ENCODE data around the gene NEURL1.

Gene NEURL1

GRCh38 chr10:103578782-103579382 lies 85.4 kb downstream of the NEURL1 start:
- H3K36me3 Mint-ChIP-seq, result no peaks in the 10 kb centered on the region
- H3K9me3 Mint-ChIP-seq (ENCODE audit: low read depth), result no peaks in the 10 kb centered on the region
- no peak overlapping the region for H3K27ac Mint-ChIP-seq
- no peak overlapping the region for H3K4me3 Mint-ChIP-seq
- peaks cover 3% of the 10 kb centered on the region for H3K4me1 Mint-ChIP-seq (ENCODE audit: low read depth)
- H3K27me3 Mint-ChIP-seq, result no peaks in the 10 kb centered on the region

GRCh38 chr10:103580011-103580410 lies 86.5 kb downstream of the NEURL1 start:
- Mint-ChIP-seq H3K27me3 (no peaks in the 10 kb centered on the region), H3K9me3 (ENCODE audit: low read depth) (no peaks in the 10 kb centered on the region), H3K4me3 (no peak overlapping the region), H3K36me3 (no peaks in the 10 kb centered on the region), H3K27ac (no peak overlapping the region), H3K4me1 (ENCODE audit: low read depth) (peaks cover 5% of the 10 kb centered on the region)

- H3K36me3 Mint-ChIP-seq, result no peaks in the 10 kb centered on the region
- H3K27me3 Mint-ChIP-seq, result no peaks in the 10 kb centered on the region
- no peak overlapping the region for H3K27ac Mint-ChIP-seq
- peaks cover 7% of the 10 kb centered on the region for H3K4me1 Mint-ChIP-seq (ENCODE audit: low read depth)
- H3K9me3 Mint-ChIP-seq (ENCODE audit: low read depth), result no peaks in the 10 kb centered on the region
- no peak overlapping the region for H3K4me3 Mint-ChIP-seq
Measured at GRCh38 chr10:103580430-103580829, 86.9 kb downstream of the NEURL1 start.

GRCh38 chr10:103581499-103581898 lies 88.0 kb downstream of the NEURL1 start:
- Mint-ChIP-seq H3K4me3 (no peak overlapping the region), H3K36me3 (peaks cover 2% of the 10 kb centered on the region), H3K9me3 (ENCODE audit: low read depth) (no peaks in the 10 kb centered on the region), H3K27ac (peak overlapping the region; percentile 41), H3K27me3 (no peaks in the 10 kb centered on the region), H3K4me1 (ENCODE audit: low read depth) (peaks cover 10% of the 10 kb centered on the region)

GRCh38 chr10:103582331-103583123 lies 89.0 kb downstream of the NEURL1 start:
- Mint-ChIP-seq H3K9me3 (ENCODE audit: low read depth) (no peaks in the 10 kb centered on the region), H3K36me3 (peaks cover 2% of the 10 kb centered on the region), H3K27ac (no peak overlapping the region), H3K4me3 (peak overlapping the region; percentile 11), H3K4me1 (ENCODE audit: low read depth) (peaks cover 10% of the 10 kb centered on the region), H3K27me3 (no peaks in the 10 kb centered on the region)

- H3K27ac Mint-ChIP-seq, result peak overlapping the region; percentile 92
- H3K9me3 Mint-ChIP-seq (ENCODE audit: low read depth), result no peaks in the 10 kb centered on the region
- H3K4me3 Mint-ChIP-seq, result peak overlapping the region; percentile 87
- H3K4me1 Mint-ChIP-seq (ENCODE audit: low read depth), result peaks cover 10% of the 10 kb centered on the region
- no peaks in the 10 kb centered on the region for H3K27me3 Mint-ChIP-seq
- H3K36me3 Mint-ChIP-seq, result peaks cover 2% of the 10 kb centered on the region
Measured at GRCh38 chr10:103583871-103584215, 90.3 kb downstream of the NEURL1 start.

GRCh38 chr10:103584216-103585010 lies 90.9 kb downstream of the NEURL1 start:
- Mint-ChIP-seq H3K4me3 (peak overlapping the region; percentile 87), H3K9me3 (ENCODE audit: low read depth) (no peaks in the 10 kb centered on the region), H3K27me3 (no peaks in the 10 kb centered on the region), H3K4me1 (ENCODE audit: low read depth) (peaks cover 10% of the 10 kb centered on the region), H3K36me3 (peaks cover 2% of the 10 kb centered on the region), H3K27ac (peak overlapping the region; percentile 92)

GRCh38 chr10:103585011-103585405 lies 91.5 kb downstream of the NEURL1 start:
- peak overlapping the region; percentile 46 for H3K4me3 Mint-ChIP-seq
- peaks cover 10% of the 10 kb centered on the region for H3K4me1 Mint-ChIP-seq (ENCODE audit: low read depth)
- peaks cover 2% of the 10 kb centered on the region for H3K36me3 Mint-ChIP-seq
- H3K9me3 Mint-ChIP-seq (ENCODE audit: low read depth), result no peaks in the 10 kb centered on the region
- H3K27ac Mint-ChIP-seq, result no peak overlapping the region
- no peaks in the 10 kb centered on the region for H3K27me3 Mint-ChIP-seq

- H3K36me3 Mint-ChIP-seq, result peaks cover 2% of the 10 kb centered on the region
- H3K9me3 Mint-ChIP-seq (ENCODE audit: low read depth), result no peaks in the 10 kb centered on the region
- no peak overlapping the region for H3K4me3 Mint-ChIP-seq
- H3K27ac Mint-ChIP-seq, result no peak overlapping the region
- H3K4me1 Mint-ChIP-seq (ENCODE audit: low read depth), result peaks cover 10% of the 10 kb centered on the region
- no peaks in the 10 kb centered on the region for H3K27me3 Mint-ChIP-seq
Measured at GRCh38 chr10:103587073-103587472, 93.6 kb downstream of the NEURL1 start.

- H3K27ac Mint-ChIP-seq, result no peak overlapping the region
Measured at GRCh38 chr10:103589074-103589630, 95.6 kb downstream of the NEURL1 start.

GRCh38 chr10:103590060-103590459 lies 96.6 kb downstream of the NEURL1 start:
- Mint-ChIP-seq H3K4me1 (ENCODE audit: low read depth) (peaks cover 4% of the 10 kb centered on the region), H3K9me3 (ENCODE audit: low read depth) (no peaks in the 10 kb centered on the region), H3K4me3 (no peak overlapping the region), H3K27me3 (no peaks in the 10 kb centered on the region), H3K36me3 (peaks cover 2% of the 10 kb centered on the region), H3K27ac (no peak overlapping the region)

More at GRCh38 chr10:103589074-103589630, 95.6 kb downstream of the NEURL1 start:
- no peaks in the 10 kb centered on the region for H3K27me3 Mint-ChIP-seq
- H3K36me3 Mint-ChIP-seq, result peaks cover 2% of the 10 kb centered on the region
- no peaks in the 10 kb centered on the region for H3K9me3 Mint-ChIP-seq (ENCODE audit: low read depth)
- no peak overlapping the region for H3K4me3 Mint-ChIP-seq
- peaks cover 5% of the 10 kb centered on the region for H3K4me1 Mint-ChIP-seq (ENCODE audit: low read depth)

GRCh38 chr10:103590744-103591291 lies 97.3 kb downstream of the NEURL1 start:
- Mint-ChIP-seq H3K36me3 (peaks cover 2% of the 10 kb centered on the region), H3K4me3 (no peak overlapping the region), H3K9me3 (ENCODE audit: low read depth) (no peaks in the 10 kb centered on the region), H3K4me1 (ENCODE audit: low read depth) (peaks cover 3% of the 10 kb centered on the region), H3K27me3 (no peaks in the 10 kb centered on the region), H3K27ac (no peak overlapping the region)

- Mint-ChIP-seq H3K36me3 (no peaks in the 10 kb centered on the region), H3K27me3 (no peaks in the 10 kb centered on the region), H3K27ac (no peak overlapping the region), H3K4me1 (ENCODE audit: low read depth) (no peaks in the 10 kb centered on the region), H3K9me3 (ENCODE audit: low read depth) (no peaks in the 10 kb centered on the region), H3K4me3 (no peak overlapping the region)
Measured at GRCh38 chr10:103592186-103593021, 98.9 kb downstream of the NEURL1 start.

- H3K9me3 Mint-ChIP-seq (ENCODE audit: low read depth), result no peaks in the 10 kb centered on the region
- no peaks in the 10 kb centered on the region for H3K36me3 Mint-ChIP-seq
- H3K27ac Mint-ChIP-seq, result no peak overlapping the region
- no peak overlapping the region for H3K4me3 Mint-ChIP-seq
- no peaks in the 10 kb centered on the region for H3K27me3 Mint-ChIP-seq
- H3K4me1 Mint-ChIP-seq (ENCODE audit: low read depth), result no peaks in the 10 kb centered on the region
Measured at GRCh38 chr10:103593022-103593570, 99.6 kb downstream of the NEURL1 start.
